GM18907 (cell line): Measurements from ENCODE around the gene MRPS31.
A peak's percentile ranks its signal among the peaks of the same experiment; 100 is the strongest.

Source experiments
- ATAC-seq: cut with Tn5 transposase; IDR thresholded peaks from one replicate; pipeline ENCODE4 v1.9.1; 2021; ENCODE audit warnings: mild to moderate bottlenecking, moderate library complexity; ENCODE audit not compliant: unreplicated experiment

Gene MRPS31

DNA sequence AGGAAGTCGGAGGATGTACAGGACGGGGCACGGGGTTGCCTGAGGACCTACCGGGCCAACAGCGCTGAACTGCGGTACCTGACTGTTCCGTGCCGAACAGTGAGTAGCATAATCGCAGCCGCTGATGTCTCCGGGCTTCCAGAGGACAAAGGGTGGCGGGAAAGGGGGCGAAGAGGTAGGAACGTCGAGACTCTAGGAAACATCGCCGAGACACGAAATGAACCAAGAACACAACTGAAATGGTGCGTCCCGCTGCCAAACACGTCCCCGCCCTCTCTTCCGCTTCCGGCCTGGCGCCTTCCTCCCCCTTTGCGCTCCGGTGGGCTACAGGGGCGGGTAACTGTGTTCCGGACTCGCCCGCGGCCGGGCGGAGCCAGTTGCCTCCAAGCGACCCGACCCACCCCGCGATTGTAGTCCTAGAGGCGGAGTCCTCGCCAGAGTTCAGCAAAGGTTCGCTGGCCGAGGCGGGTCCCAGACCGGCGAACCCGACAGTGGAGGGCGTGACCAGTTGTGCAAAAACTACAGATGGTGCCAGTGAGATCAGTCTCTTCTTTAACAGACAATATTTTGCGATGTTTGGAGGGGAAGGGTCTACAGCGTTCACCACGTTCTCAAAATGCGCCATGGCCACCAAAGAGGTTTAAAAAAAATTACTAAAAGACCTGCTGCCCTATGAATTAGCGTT lies at the start of gene MRPS31:
TSS of gene MRPS31 (minus strand) at position 257 of the 685 bp plus-strand sequence. CDS start at position 203, 54 bp downstream.
- peak; percentile 96 for ATAC-seq

DNA sequence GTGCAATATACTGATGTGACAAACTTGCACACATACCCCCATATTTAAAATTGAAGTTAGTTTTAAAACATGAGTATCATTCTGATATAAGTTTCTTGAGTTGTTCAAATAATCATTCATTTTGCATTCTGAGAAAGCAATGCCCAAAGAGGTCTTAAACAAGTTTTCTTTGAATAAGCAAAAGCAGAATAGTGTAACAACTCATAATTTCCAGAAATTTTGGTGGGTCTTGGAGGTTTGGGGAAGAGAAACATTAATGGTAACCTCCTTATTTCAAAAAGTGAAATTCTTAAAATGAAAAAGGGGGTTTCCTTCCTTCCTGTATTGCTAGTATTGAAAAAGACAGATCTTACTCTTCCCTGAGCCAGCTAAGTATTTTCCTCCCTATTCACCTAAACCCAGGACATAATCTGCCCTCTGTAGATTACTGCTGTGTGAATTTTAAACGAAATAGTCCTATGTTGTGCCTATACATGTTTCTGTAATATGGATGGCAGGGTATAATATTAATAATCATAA lies 48.9 kb upstream of the MRPS31 start:
- no peak for ATAC-seq

DNA sequence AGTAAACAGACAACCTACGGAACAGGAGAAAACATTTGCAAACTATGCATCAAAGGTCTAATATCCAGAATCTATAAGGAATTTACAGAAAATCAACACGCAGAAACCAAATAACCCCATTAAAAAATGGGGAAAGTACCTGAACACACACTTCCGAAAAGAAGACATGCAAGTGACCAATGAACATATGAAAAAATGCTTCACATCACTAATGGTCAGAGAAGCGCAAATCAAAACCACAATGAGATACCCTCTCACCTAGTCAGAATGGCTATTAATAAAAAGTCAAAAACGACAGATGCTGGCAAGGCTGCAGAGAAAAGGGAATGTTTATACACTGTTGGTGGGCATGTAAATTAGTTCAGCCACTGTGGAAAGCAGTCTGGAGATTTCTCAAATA lies 47.9 kb upstream of the MRPS31 start:
- no peak for ATAC-seq

DNA sequence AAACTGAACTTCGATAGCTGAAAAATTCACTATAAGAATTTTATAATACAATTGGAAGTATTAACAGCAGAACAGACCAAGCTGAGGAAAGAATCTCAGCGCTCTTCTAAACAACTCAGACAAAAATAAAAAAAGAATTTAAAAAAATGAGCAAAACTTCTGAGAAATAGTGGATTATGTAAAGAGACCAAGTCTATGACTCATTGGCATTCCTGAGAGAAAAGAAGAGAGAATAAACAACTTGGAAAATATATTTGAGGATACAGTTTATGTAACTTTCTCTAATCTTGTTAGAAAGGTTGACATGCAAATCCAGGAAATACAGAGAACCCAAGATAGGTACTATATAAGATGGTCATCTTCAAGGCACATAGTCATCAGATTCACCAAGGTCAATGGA lies 43.8 kb upstream of the MRPS31 start:
- no peak for ATAC-seq

DNA sequence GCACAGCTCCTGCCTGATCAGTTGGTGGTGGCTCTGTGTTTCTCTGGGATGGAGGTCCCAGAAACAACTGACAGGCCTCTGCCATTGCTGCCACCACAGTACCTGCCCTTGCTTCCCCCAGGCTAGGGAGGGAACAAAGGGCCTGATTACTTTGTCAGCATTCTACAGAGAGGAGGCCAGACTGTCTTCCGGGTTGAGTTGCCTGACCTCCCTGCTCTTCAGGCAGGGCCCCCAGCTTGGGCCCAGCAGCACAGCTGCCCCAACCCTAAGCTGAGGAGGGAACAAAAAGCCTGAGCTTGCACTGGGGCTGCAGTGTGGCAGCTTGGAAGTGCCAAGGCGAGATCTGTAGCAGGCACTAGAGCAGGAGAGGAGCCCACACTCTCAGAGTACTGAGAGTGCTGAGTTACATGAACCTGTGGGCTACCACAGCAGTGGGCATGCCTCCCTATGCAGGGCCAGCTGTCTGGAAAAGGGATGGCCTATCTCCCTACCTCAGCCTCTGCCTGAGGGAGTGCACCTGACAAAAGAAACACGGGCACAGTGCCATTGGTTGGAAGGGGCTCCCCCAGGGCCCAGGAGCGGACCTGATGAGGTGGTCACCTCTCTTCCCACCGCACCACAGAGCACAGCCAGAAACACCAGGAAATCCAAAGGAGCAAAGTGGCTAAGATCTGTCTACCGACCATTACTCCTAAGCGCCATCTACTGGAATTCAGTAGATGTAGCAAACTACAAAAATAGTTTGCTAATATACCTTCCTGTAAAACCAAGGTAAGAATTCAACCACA lies 42.9 kb upstream of the MRPS31 start:
- ATAC-seq: no peak

DNA sequence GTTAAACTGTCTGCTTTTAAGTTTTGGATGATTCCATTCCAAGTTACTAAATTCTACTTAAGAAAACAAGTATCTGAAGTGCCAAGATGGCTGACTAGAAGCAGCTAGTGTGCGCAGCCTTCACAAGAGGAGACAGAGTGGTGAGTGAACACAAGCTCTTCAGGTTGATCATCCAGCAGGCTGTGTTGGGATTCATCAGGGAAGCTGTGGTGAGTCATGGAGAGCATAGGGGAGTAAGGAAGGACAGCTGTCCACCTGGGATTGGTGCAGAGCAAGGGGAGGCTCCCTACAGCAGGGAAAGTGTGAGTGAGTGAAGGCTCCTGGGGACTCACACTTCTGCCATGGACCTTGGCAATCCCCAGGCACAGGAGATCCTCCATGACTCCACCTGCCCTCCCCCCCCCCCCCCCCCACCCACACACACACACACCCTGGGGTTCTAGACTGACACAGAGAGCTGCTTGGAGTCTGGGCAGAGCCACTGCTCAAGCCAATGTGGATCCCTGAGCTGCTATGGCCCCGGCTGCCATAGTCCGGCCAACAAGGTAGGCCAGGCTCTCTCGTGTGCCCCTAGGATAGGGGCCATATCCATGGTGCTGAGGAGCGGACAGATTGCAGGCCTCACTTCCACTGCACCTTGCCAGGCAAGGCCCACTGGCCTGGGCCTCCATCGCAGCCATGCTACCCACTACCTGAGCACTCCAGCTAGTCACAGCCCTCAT lies 41.9 kb upstream of the MRPS31 start:
- ATAC-seq: no peak

DNA sequence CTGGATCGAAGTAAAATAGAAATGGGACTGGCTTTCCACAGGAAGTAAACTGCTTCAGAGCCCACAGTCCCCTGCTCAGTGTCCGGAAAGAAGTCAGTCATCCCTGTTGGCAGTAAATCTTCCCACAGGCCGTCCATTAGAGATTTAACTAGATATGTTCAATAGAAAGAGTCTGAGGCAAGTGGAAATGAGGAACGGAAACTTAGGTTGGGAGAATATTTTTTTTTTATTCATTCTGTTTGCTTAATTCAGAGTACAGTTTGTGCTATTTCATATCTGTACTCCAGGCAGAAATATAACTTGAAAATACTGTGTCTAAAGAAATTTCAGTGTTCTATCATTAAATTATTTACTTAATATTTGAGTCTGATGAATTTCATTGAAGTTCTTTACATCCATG lies 41.1 kb upstream of the MRPS31 start:
- ATAC-seq: no peak

DNA sequence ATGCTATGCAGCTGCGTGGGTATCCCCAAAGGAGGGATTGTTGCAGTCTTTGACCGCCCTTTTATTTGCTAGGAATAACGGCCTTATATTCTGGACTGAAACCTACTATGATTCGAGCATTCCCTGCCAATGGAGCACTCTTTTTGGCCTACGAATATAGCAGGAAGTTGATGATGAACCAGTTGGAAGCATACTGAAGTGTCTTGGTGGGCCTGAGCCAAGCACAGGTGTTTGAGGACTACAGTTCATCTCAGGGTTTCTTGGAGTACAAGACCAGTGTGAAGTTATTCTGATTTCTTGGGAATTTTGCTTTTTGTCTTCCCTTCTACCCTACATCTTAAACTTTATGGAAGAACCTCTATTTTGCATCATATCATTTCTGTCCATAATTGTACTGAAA lies 38.5 kb upstream of the MRPS31 start:
- no peak for ATAC-seq

DNA sequence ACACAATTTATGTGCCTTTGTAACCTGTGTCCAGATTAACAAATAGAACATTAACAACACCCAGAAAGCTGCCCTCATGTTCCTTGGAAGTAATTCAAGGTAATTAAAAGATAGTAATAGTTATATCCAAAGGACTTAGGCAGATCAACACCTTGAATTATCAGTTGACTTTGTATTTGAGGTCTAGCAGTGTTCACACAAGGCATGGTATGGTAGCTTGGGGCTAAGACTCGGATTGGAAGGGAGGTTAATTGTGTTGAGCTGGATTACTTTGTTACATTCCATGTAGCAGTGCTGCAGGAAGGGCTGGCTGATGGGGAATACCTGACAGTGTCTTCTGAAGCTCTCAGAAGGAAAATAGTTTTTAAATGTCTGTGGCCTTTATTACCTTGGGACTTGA lies 35.3 kb upstream of the MRPS31 start:
- ATAC-seq: no peak

DNA sequence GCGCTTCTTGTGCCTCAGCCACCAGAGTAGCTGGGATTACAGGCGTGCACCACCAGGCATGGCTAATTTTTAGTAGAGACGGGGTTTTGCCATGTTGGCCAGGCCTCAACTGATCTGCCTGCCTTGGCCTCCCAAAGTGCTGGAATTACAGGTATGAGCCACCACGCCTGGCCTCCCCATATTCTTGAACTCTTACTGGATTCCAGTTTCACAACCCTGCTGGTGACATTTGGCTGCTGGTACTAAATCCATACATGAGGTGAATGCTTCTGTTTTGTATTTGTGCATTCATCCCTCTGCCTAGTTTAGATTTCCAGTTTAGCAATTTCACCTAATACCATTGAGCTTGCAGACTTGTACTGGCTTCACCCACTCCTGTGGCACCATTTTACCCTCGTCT lies 32.3 kb upstream of the MRPS31 start:
- no peak for ATAC-seq

DNA sequence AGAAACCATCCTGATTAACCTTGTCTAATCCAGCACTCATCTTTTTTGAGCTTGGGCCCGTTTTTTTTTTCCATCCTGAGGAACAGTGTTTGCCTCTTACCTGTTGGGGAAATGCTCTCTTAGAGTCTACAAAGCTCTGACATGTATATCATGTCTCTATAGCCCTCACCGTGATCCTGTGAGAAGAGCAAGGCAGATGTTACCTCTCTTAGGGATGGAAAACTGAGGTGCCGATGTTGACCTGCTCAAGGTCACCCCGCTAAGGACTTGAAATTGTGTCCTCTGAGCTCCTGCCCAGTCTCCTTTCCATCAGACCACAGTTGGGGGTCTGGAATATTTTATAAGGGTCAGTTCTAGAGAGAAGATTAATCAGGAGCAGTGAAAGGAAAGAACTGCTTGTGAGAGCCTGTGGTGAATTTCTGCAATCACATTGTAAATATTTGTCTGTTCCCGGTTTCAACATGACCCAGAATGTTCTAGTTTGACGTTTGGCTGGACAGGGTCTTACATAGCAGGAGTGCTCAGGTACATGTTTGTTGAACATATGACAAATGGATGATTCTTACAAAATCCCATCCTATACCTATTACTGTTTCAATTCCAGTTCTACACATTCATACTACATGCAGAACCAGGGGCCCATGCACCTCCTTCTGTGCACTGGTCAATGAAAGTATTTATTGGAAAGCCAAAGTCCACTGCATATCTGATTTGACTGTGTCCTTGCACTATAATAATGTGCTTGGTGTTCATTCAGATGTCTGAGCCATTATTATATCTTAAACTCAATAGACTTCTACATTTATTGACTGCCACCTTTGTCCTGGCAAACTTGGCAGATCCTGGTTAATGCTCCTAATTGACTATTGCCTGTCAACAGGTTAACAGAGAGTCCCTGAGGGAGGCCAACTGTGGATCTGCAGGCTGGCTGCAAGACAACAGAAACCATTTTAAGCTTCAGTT lies 30.5 kb upstream of the MRPS31 start:
- ATAC-seq: no peak

DNA sequence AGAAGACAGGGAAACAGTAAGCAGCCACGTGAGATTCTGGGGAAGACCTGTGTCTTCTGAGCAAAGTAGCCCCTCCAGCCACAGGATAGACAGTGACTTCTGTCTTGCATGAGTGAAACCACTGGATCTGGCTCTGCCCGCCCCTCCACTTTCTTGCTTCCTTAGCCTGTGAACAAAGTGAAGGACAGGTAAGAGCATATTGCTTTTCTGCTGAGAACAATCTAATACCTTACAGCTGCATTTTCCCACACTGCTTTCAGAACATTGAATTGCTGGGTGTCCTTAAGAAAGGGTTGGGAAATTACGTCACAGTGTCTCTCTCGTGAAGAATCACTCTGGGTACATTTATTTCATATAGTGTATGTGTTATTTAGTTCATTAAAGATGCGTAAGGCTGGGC lies 29.6 kb upstream of the MRPS31 start:
- ATAC-seq: no peak

DNA sequence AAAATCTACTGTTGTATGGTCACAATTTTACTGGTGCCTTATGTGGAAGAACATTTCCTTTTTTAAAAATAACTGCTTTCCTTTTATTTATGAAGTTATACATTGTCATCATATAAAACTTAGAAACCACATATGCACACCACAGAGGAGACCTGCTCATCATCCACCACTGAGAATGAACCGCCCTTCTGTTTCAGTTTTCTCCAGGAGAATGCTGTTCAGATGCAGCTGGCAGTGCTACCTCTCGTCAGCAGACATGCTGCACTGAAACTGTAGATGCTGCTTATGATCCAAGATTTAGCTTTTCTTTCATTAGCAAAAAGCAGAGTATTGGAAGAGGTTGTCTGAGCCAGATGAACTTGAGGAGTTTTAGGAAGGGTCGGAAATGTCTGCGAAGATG lies 28.5 kb upstream of the MRPS31 start:
- no peak for ATAC-seq

DNA sequence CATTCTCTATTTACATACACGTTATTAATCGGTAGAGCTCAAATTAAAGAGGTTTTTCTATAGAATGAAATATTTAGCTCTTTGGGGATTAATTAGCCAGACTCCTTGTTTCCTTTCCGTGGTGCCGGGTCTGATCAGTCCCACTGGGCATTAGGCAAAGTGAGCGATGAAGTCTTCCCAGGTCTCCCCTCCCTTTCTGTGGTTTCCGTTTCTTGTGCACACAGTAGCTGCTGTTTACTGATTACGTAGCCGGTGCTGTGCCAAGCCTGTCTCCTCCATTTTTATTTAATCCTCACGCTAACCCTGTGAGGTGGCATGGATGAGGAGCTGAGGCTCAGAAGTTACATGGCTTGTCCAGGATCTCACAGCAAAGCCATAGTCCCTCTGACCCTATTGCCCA lies 27.4 kb upstream of the MRPS31 start:
- no peak for ATAC-seq

DNA sequence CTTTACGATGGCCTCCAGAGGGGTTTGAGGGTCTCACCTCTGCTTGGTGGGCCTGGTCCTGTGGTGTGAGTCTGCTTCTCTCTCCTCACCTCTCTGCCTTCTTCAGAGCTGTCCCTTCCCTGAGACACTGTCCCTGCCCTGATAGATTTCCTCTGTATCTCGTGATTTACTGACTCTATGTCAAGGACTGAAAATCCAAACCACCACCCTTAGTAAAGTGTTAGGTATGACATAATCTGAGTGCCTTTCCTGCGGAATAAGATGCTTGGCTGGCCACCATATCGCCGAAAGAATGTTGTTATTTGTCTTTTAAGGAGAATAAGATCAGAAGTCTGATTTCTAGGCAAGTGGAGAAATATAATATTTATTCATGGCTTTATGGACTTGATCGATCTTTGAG lies 25.7 kb upstream of the MRPS31 start:
- no peak for ATAC-seq

DNA sequence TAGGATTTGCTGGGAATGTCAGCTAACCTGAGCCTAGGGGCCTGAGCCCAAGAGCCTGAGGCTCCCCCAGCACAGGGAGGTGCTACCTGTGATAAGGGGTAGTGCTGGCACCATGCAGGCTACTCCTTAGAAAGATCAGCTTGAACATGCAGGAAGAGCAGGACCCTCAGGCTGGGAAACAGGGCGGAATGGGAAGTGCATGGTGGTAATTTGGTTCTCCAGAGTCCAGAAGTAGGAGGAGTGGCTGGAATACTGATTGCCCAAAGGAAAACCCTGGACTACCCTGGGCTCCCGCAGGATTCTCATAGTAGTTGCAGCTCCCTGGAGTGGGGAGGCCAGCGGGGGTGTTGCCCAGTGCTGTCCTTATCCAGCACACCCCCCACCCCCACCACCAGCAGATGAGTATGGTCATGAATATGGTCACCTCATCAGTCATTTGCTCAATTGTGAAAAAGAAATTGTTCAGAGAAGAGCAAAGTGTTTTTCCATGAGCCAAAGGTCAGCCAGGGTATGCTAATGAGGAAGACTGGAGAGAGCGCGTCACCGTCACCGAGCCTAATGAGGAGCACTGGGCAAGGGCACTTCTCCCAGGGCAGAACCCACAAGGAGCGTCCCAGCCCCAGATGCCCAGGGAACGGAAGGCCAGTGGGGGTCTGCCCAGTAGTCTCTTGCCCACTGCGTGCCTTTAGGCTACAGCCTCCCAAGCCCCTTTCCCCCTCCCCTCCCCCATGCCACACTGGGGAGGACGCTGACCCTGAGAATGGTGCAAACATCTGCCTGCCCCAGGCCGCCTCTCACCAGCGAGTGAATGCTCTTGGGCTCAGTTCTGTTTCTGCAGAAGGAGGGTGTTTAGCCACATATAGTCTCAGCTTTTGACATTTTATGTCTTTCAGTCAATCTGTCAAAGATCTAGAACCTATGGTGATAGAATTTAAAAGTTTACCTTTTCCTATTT lies 23.7 kb upstream of the MRPS31 start:
- no peak for ATAC-seq

DNA sequence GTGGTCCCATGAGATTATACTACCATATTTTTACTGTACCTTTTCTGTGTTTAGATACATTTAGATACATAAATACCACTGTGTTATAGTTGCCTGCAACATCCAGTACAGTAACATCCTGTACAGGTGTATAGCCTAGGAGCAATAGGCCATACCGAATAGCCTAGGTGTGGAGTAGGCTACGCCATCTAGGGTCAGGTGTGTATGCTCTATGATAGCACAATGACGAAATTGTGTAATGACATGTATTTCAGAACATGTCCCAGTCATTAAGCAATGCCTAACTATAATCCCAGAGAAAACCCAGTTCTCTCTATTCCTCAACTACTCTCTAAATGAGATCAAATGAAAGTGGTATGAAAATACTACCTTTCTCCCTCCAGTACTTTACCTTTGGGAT lies 22.3 kb upstream of the MRPS31 start:
- no peak for ATAC-seq

DNA sequence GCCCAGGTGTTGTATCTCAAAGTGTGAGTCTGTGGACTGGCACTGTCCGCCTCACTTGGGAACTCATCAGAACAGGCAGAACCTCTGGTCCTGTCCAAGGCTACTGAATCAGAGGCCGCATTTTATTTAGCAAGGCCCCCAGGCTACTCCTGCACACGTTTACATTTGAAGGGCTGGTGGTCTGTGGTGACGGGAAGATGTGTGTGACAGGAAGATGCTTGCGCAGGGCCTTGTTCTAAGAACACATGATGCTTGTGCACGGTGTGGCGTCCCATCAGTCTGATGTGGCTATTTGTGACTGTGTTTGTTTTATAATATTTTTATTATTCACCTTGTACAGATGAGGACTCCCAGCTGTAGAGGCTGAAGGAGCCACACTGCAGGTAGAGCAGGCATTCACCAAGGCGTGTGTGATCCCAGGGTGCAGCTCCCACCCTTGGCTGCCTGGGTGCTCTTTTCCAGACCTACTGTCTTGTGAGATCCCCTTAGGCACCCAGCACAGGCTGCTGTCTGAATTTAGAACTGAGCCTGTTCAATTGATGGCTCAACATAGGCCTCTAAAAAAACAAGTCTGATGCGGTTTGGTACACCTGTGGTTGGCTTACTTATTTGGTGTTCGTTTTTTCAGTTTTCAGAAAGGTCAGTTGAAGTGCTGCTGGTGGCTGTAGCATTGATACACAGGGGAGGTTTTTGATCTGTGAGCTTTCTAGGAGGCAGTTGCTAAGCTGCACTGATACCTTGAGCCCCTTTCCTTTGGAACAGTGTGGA lies 21.5 kb upstream of the MRPS31 start:
- no peak for ATAC-seq

DNA sequence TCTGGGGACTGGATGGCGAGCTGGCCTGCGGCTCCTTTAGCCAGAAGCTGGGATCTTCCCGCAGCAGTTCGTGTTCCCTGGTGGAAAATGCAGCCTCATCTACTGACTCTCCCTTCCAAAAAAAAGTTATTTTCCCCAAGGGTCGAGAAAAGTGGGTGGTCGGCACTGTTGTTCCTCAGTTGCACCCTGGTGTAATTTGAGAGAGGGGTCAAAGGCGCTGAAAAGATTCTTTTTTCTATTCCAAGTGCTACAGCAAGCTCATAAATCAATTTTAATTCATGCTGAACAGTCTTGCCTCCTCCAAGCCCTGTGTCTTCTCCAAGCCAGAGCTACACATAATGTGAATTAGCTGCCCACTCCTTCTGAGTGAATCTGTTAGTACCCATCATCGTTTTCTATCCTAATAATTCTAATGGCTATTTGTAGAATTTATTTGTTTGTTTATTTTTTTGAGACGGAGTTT lies 19.2 kb upstream of the MRPS31 start:
- no peak for ATAC-seq
